Measurements from ENCODE around the gene ZNF827.

DNA sequence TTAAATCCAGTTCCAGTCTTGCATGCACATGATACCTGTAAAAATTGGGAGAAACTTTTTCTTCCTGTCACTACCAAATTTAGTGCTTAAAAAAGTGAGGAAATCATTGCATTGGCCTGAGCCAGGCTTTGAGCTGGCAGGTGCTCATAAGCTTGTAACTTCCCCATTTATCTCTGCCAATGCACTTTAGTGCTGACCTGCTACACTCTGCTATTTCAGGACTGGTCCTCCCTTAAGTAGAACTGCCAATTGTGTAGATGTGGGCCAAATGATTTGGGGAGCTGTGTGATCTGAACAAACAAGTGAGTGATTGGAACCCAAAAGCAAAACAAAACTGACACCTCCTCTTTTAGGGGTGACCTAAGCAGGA is 51.8 kb downstream of the ZNF827 start:
- no peak for TF ChIP-seq RARB (CRISPR knock-in tag; IDR thresholded peaks at IDR 0.05)
- TF ChIP-seq PPARA (CRISPR knock-in tag; IDR thresholded peaks at IDR 0.05; ENCODE audit: borderline replicate concordance), result no peak
- TF ChIP-seq, protein P1, sequence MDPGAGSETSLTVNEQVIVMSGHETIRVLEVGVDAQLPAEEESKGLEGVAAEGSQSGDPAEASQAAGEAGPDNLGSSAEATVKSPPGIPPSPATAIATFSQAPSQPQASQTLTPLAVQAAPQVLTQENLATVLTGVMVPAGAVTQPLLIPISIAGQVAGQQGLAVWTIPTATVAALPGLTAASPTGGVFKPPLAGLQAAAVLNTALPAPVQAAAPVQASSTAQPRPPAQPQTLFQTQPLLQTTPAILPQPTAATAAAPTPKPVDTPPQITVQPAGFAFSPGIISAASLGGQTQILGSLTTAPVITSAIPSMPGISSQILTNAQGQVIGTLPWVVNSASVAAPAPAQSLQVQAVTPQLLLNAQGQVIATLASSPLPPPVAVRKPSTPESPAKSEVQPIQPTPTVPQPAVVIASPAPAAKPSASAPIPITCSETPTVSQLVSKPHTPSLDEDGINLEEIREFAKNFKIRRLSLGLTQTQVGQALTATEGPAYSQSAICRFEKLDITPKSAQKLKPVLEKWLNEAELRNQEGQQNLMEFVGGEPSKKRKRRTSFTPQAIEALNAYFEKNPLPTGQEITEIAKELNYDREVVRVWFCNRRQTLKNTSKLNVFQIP (CRISPR knock-in tag; IDR thresholded peaks at IDR 0.05; ENCODE audit: borderline replicate concordance, low read depth), result no peak
- TF ChIP-seq ZFP3 (CRISPR knock-in tag; IDR thresholded peaks at IDR 0.05), result no peak
- TF ChIP-seq, protein P2, sequence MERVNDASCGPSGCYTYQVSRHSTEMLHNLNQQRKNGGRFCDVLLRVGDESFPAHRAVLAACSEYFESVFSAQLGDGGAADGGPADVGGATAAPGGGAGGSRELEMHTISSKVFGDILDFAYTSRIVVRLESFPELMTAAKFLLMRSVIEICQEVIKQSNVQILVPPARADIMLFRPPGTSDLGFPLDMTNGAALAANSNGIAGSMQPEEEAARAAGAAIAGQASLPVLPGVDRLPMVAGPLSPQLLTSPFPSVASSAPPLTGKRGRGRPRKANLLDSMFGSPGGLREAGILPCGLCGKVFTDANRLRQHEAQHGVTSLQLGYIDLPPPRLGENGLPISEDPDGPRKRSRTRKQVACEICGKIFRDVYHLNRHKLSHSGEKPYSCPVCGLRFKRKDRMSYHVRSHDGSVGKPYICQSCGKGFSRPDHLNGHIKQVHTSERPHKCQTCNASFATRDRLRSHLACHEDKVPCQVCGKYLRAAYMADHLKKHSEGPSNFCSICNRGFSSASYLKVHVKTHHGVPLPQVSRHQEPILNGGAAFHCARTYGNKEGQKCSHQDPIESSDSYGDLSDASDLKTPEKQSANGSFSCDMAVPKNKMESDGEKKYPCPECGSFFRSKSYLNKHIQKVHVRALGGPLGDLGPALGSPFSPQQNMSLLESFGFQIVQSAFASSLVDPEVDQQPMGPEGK (CRISPR knock-in tag; IDR thresholded peaks at IDR 0.05; ENCODE audit: borderline replicate concordance), result no peak
- no peak for TF ChIP-seq ZNF70 (CRISPR knock-in tag; IDR thresholded peaks at IDR 0.05)
- no peak for TF ChIP-seq ZFP30 (CRISPR knock-in tag; IDR thresholded peaks at IDR 0.05)
- no peak for TF ChIP-seq ZNF565 (CRISPR knock-in tag; conservative IDR thresholded peaks at IDR 0.05; ENCODE audit: low read depth)
- TF ChIP-seq CSDC2 (CRISPR knock-in tag; IDR thresholded peaks at IDR 0.05), result no peak
- TF ChIP-seq, protein P3, sequence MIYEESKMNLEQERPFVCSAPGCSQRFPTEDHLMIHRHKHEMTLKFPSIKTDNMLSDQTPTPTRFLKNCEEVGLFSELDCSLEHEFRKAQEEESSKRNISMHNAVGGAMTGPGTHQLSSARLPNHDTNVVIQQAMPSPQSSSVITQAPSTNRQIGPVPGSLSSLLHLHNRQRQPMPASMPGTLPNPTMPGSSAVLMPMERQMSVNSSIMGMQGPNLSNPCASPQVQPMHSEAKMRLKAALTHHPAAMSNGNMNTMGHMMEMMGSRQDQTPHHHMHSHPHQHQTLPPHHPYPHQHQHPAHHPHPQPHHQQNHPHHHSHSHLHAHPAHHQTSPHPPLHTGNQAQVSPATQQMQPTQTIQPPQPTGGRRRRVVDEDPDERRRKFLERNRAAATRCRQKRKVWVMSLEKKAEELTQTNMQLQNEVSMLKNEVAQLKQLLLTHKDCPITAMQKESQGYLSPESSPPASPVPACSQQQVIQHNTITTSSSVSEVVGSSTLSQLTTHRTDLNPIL (CRISPR knock-in tag; IDR thresholded peaks at IDR 0.05; ENCODE audit: low read depth), result no peak
- no peak for TF ChIP-seq GLIS3 (CRISPR knock-in tag; IDR thresholded peaks at IDR 0.05)
- TF ChIP-seq, protein P4, sequence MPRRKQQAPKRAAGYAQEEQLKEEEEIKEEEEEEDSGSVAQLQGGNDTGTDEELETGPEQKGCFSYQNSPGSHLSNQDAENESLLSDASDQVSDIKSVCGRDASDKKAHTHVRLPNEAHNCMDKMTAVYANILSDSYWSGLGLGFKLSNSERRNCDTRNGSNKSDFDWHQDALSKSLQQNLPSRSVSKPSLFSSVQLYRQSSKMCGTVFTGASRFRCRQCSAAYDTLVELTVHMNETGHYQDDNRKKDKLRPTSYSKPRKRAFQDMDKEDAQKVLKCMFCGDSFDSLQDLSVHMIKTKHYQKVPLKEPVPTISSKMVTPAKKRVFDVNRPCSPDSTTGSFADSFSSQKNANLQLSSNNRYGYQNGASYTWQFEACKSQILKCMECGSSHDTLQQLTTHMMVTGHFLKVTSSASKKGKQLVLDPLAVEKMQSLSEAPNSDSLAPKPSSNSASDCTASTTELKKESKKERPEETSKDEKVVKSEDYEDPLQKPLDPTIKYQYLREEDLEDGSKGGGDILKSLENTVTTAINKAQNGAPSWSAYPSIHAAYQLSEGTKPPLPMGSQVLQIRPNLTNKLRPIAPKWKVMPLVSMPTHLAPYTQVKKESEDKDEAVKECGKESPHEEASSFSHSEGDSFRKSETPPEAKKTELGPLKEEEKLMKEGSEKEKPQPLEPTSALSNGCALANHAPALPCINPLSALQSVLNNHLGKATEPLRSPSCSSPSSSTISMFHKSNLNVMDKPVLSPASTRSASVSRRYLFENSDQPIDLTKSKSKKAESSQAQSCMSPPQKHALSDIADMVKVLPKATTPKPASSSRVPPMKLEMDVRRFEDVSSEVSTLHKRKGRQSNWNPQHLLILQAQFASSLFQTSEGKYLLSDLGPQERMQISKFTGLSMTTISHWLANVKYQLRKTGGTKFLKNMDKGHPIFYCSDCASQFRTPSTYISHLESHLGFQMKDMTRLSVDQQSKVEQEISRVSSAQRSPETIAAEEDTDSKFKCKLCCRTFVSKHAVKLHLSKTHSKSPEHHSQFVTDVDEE (CRISPR knock-in tag; IDR thresholded peaks at IDR 0.05), result no peak
- no peak for TF ChIP-seq ARNTL (CRISPR knock-in tag; IDR thresholded peaks at IDR 0.05; ENCODE audit: borderline replicate concordance, low read depth)
- no peak for TF ChIP-seq OSR1 (CRISPR knock-in tag; IDR thresholded peaks at IDR 0.05)
